GM19023 (cell line): Measurements from ENCODE around the gene SIK3.

Source experiments
- ATAC-seq: cut with Tn5 transposase; IDR thresholded peaks from one replicate; pipeline ENCODE4 v1.9.1; 2021; ENCODE audit warnings: mild to moderate bottlenecking, moderate library complexity; ENCODE audit not compliant: unreplicated experiment

The SIK3 gene

GRCh38 chr11:117080370-117080769 lies 17.9 kb downstream of the SIK3 start:
- no peak for ATAC-seq

GRCh38 chr11:117076941-117077691 lies 21.1 kb downstream of the SIK3 start:
- no peak for ATAC-seq

GRCh38 chr11:117075186-117075585 lies 23.0 kb downstream of the SIK3 start:
- ATAC-seq, result no peak

- ATAC-seq, result no peak
These were observed 24.1 kb downstream of the SIK3 start for GRCh38 chr11:117074119-117074518.

GRCh38 chr11:117073539-117073938 lies 24.7 kb downstream of the SIK3 start:
- ATAC-seq, result no peak

- ATAC-seq, result no peak
These were observed 25.4 kb downstream of the SIK3 start for GRCh38 chr11:117072517-117073461.

GRCh38 chr11:117071344-117071787 lies 26.9 kb downstream of the SIK3 start:
- no peak for ATAC-seq

GRCh38 chr11:117070016-117070415 lies 28.2 kb downstream of the SIK3 start:
- no peak for ATAC-seq

- ATAC-seq, result no peak
These were observed 29.8 kb downstream of the SIK3 start for GRCh38 chr11:117068303-117068860.

- no peak for ATAC-seq
These were observed 31.3 kb downstream of the SIK3 start for GRCh38 chr11:117066959-117067358.

- no peak for ATAC-seq
These were observed 34.0 kb downstream of the SIK3 start for GRCh38 chr11:117064275-117064674.

GRCh38 chr11:117062498-117062897 lies 35.7 kb downstream of the SIK3 start:
- ATAC-seq, result no peak

GRCh38 chr11:117061256-117061655 lies 37.0 kb downstream of the SIK3 start:
- ATAC-seq, result no peak

GRCh38 chr11:117059611-117060148 lies 38.5 kb downstream of the SIK3 start:
- ATAC-seq, result no peak

- ATAC-seq, result no peak
These were observed 39.4 kb downstream of the SIK3 start for GRCh38 chr11:117058761-117059261.

- no peak for ATAC-seq
These were observed 40.5 kb downstream of the SIK3 start for GRCh38 chr11:117057727-117058126.

- ATAC-seq, result no peak
These were observed 40.9 kb downstream of the SIK3 start for GRCh38 chr11:117057317-117057716.

- no peak for ATAC-seq
These were observed 42.8 kb downstream of the SIK3 start for GRCh38 chr11:117055469-117055868.

GRCh38 chr11:117054382-117054781 lies 43.8 kb downstream of the SIK3 start:
- ATAC-seq, result no peak

- no peak for ATAC-seq
These were observed 45.8 kb downstream of the SIK3 start for GRCh38 chr11:117052196-117053149.
